HG03378 (cell line): ENCODE data around the gene GIMAP5.
"Not testable (repeated sequence)": the region's sequence is repeated elsewhere in the genome, so short reads cannot be mapped to it uniquely, and the experiment has no call there.

Experiments used
- ATAC-seq: cut with Tn5 transposase; IDR thresholded peaks from one replicate; pipeline ENCODE4 v1.9.1; 2021; ENCODE audit warnings: mild to moderate bottlenecking, moderate library complexity; ENCODE audit not compliant: unreplicated experiment

GIMAP5 gene

GRCh38 chr7:150766334-150766709 is 29.1 kb downstream of the GIMAP5 start:
- ATAC-seq = no peak

- ATAC-seq = no peak
Measured at GRCh38 chr7:150769768-150770167, 32.5 kb downstream of the GIMAP5 start.

GRCh38 chr7:150774131-150774530 is 36.9 kb downstream of the GIMAP5 start:
- ATAC-seq = not testable (repeated sequence)

- no peak for ATAC-seq
Measured at GRCh38 chr7:150778014-150778737, 41.0 kb downstream of the GIMAP5 start.

- ATAC-seq = no peak
Measured at GRCh38 chr7:150778738-150779301, 41.6 kb downstream of the GIMAP5 start.

- ATAC-seq = no peak
Measured at GRCh38 chr7:150780292-150780691, 43.1 kb downstream of the GIMAP5 start.

- ATAC-seq = no peak
Measured at GRCh38 chr7:150781103-150781502, 43.9 kb downstream of the GIMAP5 start.

- ATAC-seq = no peak
Measured at GRCh38 chr7:150781961-150782360, 44.7 kb downstream of the GIMAP5 start.

GRCh38 chr7:150784120-150784736 is 47.0 kb downstream of the GIMAP5 start:
- ATAC-seq = no peak

GRCh38 chr7:150784954-150785353 is 47.7 kb downstream of the GIMAP5 start:
- ATAC-seq = no peak

GRCh38 chr7:150787321-150788281 is 50.4 kb downstream of the GIMAP5 start:
- no peak for ATAC-seq

GRCh38 chr7:150788474-150789269 is 51.5 kb downstream of the GIMAP5 start:
- ATAC-seq = no peak

GRCh38 chr7:150790416-150791075 is 53.3 kb downstream of the GIMAP5 start:
- no peak for ATAC-seq

GRCh38 chr7:150791304-150791703 is 54.1 kb downstream of the GIMAP5 start:
- no peak for ATAC-seq

- ATAC-seq = no peak
Measured at GRCh38 chr7:150791746-150792452, 54.7 kb downstream of the GIMAP5 start.
